Calu3 (cell line): ENCODE data around the gene OR2AG2. TPM values are rescaled to one million over a fixed set of nuclear protein-coding genes. Genes with fewer than 3 reads are reported as not detected.

ENCODE experiments used
- BruUV-seq: library from RNA; stranded (reverse); fragments of 400-500 nt; replicated peaks from 2 replicates; lab custom pipeline; 2021; lab: Mats Ljungman, UMichigan
- CTCF ChIA-PET: fragments of 300-600 bp; sonication (Branson Sonifier 250); formaldehyde crosslinking; loops from one replicate; lab custom pipeline; 2022; ENCODE audit warnings: antibody characterized with exemption; lab: Charles Lee
- DNase-seq: peaks from one replicate; pipeline ENCODE4 v3.0.0; 2022
- H3K27ac Mint-ChIP-seq: one replicate; pipeline ENCODE4 v1.8.0; 2022; ENCODE audit warnings: mixed read lengths; ENCODE audit not compliant: unreplicated experiment
- H3K27me3 Mint-ChIP-seq: one replicate; pipeline ENCODE4 v1.8.0; 2022; ENCODE audit warnings: mixed read lengths; ENCODE audit not compliant: unreplicated experiment
- H3K36me3 Mint-ChIP-seq: one replicate; pipeline ENCODE4 v1.8.0; 2022; ENCODE audit warnings: mild to moderate bottlenecking, moderate library complexity, mixed read lengths; ENCODE audit not compliant: insufficient read depth, unreplicated experiment
- H3K4me1 Mint-ChIP-seq: one replicate; pipeline ENCODE4 v1.8.0; 2022; ENCODE audit warnings: mild to moderate bottlenecking, low read depth, mixed read lengths; ENCODE audit not compliant: unreplicated experiment
- H3K4me3 Mint-ChIP-seq: one replicate; pipeline ENCODE4 v1.8.0; 2022; ENCODE audit warnings: mild to moderate bottlenecking, low read depth, moderate library complexity, mixed read lengths; ENCODE audit not compliant: unreplicated experiment
- H3K9me3 Mint-ChIP-seq: one replicate; pipeline ENCODE4 v1.8.0; 2022; ENCODE audit warnings: low read depth, mixed read lengths; ENCODE audit not compliant: unreplicated experiment
- CTCF ChIP-seq: fragments of 200-600 bp; IDR thresholded peaks from one replicate; pipeline ENCODE4 v1.8.0; 2022; ENCODE audit warnings: antibody characterized with exemption; ENCODE audit not compliant: unreplicated experiment
- intact Hi-C: fragments of 100-400 bp; cut with micrococcal nuclease; formaldehyde crosslinking; loops from one replicate; pipeline ENCODE4 v1.10.0; 2022; ENCODE audit not compliant: unreplicated experiment
- total RNA-seq: library from RNA; stranded (reverse); gene quantifications from 2 replicates; pipeline ENCODE4 v1.2.3, GENCODE V29; 2022

The OR2AG2 gene
- total RNA-seq, 1 experiment from 2014 or later = not detected

- no peaks in the 10 kb centered on the region for H3K9me3 Mint-ChIP-seq
- intact Hi-C loops = no loop called here
- CTCF ChIA-PET = no interaction called here
- no peak overlapping the region for H3K4me3 Mint-ChIP-seq
- no TSS peak for BruUV-seq
- no peak for DNase-seq
- no peak for TF ChIP-seq CTCF
- no peaks in the 10 kb centered on the region for H3K36me3 Mint-ChIP-seq
- H3K27me3 Mint-ChIP-seq = peaks cover 59% of the 10 kb centered on the region
- H3K4me1 Mint-ChIP-seq = no peaks in the 10 kb centered on the region
- H3K27ac Mint-ChIP-seq = no peak overlapping the region
These were observed 25.6 kb downstream of the OR2AG2 start for GRCh38 chr11:6746086-6746618.

- DNase-seq = no peak
- Mint-ChIP-seq H3K27ac (no peak overlapping the region), H3K4me1 (no peaks in the 10 kb centered on the region), H3K36me3 (no peaks in the 10 kb centered on the region), H3K9me3 (no peaks in the 10 kb centered on the region), H3K27me3 (peaks cover 59% of the 10 kb centered on the region), H3K4me3 (no peak overlapping the region)
- no TSS peak for BruUV-seq
- intact Hi-C loops = no loop called here
- no peak for TF ChIP-seq CTCF
- CTCF ChIA-PET = no interaction called here
These were observed 26.2 kb downstream of the OR2AG2 start for GRCh38 chr11:6745465-6746015.

GRCh38 chr11:6745018-6745417 lies 26.8 kb downstream of the OR2AG2 start:
- TF ChIP-seq CTCF = no peak
- Mint-ChIP-seq H3K27me3 (peaks cover 59% of the 10 kb centered on the region), H3K4me3 (no peak overlapping the region), H3K9me3 (no peaks in the 10 kb centered on the region), H3K36me3 (no peaks in the 10 kb centered on the region), H3K4me1 (no peaks in the 10 kb centered on the region), H3K27ac (no peak overlapping the region)
- BruUV-seq = no TSS peak
- intact Hi-C loops = no loop called here
- no peak for DNase-seq
- CTCF ChIA-PET = no interaction called here

- Mint-ChIP-seq H3K36me3 (no peaks in the 10 kb centered on the region), H3K27me3 (peaks cover 58% of the 10 kb centered on the region), H3K9me3 (no peaks in the 10 kb centered on the region), H3K27ac (no peak overlapping the region), H3K4me3 (no peak overlapping the region), H3K4me1 (no peaks in the 10 kb centered on the region)
- no TSS peak for BruUV-seq
- no peak for DNase-seq
- intact Hi-C loops = no loop called here
- no peak for TF ChIP-seq CTCF
- CTCF ChIA-PET = interaction anchor here (0.6 kb wide), 1 partner anchor 273 kb away, joined by 3 read pairs; no protein-coding TSS in a partner anchor
These were observed 29.5 kb downstream of the OR2AG2 start for GRCh38 chr11:6742260-6742659.
